ENCODE measurements around the gene MAGEB16.

MAGEB16 gene

DNA sequence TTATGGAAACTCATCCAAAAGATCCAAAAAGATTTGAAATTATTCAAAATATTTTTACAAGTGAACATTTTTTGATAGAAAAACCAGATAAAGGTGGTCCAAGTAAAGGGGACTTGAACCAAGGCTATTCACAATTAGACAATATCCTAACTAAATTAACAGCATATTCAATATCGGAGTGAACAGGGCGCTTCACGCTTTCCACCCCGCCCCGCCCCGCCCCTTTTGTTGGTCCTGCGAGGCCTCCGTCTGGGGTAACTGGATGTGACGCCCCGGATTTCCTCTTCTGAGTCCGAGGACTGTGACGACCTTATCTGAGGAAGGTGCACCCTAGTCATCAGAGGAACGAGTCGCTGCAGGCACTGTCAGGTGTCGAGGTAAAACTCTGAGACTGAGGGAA lies at the start of gene MAGEB16:
MAGEB16 (plus strand) TSS at position 301 of the 400 bp plus-strand sequence. CDS start 3,855 bp downstream, outside the sequence.
- no peak for DNase-seq (ENCODE audit: low read depth in 2 of 2)

DNA sequence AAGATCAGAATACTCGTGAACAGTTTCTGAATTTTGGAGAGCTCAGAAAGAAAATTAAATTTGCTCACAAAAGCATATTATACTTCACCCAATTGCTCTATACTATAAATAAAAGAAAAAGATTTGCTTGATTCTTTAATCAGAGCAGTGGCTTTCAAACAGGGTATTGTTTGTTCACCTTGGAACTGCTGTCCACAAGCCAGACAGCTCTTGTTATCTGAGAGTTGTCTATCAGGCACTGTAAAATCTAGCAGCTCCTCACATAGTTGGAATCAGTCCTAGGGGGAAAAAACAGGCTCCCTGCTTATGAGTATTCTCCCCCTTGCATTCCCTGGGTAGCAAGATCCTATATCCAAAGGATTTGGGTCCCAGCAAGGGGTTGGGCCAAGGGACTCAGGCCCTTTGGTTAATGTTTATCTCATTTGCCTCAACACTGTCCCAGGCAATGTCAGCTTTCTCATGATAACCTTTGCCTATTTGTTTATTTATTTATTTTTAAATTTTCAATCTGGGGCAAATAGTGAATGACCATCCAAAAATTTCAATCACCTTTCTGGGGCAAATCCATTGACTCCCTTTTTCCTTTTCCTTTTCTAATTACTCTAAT lies 24.1 kb upstream of the MAGEB16 start:
- no peak for DNase-seq (ENCODE audit: low read depth in 2 of 2)

GRCh38 chrX:35785075-35785474 lies 13.1 kb upstream of the MAGEB16 start:
- no peak for DNase-seq (ENCODE audit: low read depth in 2 of 2)

- no peak for DNase-seq (ENCODE audit: low read depth in 2 of 2)
Observed at GRCh38 chrX:35786271-35786670, 11.9 kb upstream of the MAGEB16 start.

- DNase-seq (ENCODE audit: low read depth in 2 of 2) = no peak
Observed at GRCh38 chrX:35787867-35788266, 10.3 kb upstream of the MAGEB16 start.

GRCh38 chrX:35800474-35800873 lies 2.3 kb downstream of the MAGEB16 start:
- DNase-seq (ENCODE audit: low read depth in 2 of 2) = no peak

GRCh38 chrX:35809781-35810180 lies 11.6 kb downstream of the MAGEB16 start:
- DNase-seq (ENCODE audit: low read depth in 2 of 2) = no peak

DNA sequence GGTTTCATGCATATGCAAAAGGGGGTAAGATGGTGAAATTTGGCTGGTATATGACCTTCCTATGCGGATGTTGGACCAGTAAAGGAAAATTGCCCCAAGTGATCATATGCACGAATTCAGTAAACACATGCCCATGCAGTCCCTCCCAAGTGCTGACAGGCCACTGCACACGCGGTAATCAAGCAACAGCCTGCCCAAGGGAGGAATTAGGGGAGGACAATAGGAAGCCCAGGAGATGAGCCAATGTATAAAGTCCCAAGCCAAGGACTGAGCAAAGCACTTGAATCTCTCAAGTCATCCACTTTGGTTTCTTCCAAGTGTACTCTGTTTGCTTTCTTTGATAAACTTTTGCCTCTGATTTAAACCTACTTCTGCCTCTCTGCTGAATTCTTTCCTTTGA lies 21.1 kb downstream of the MAGEB16 start:
- no peak for DNase-seq (ENCODE audit: low read depth in 2 of 2)

- DNase-seq (ENCODE audit: low read depth in 2 of 2) = no peak
Observed at GRCh38 chrX:35826503-35826902, 28.4 kb downstream of the MAGEB16 start.

GRCh38 chrX:35829501-35829900 lies 31.4 kb downstream of the MAGEB16 start:
- DNase-seq (ENCODE audit: low read depth in 2 of 2) = no peak

DNA sequence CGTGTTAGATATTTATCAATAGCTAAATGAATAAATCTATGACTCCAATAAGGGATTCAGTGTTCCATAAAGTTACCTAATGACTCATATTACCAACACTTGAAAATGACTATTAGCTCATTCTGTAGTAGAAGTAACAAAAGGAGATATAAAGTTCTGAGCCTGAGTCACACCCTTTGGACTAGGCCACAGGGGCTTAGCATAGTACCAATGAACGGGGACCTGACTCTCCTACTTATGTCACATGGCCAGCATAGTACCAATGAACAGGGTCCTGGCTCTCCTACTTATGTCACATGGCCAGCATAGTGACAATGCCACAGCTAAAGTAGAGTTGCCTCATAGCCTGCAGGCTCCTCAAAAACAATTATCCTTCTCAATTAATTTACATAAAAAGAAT lies 43.7 kb downstream of the MAGEB16 start:
- no peak for DNase-seq (ENCODE audit: low read depth in 2 of 2)

DNA sequence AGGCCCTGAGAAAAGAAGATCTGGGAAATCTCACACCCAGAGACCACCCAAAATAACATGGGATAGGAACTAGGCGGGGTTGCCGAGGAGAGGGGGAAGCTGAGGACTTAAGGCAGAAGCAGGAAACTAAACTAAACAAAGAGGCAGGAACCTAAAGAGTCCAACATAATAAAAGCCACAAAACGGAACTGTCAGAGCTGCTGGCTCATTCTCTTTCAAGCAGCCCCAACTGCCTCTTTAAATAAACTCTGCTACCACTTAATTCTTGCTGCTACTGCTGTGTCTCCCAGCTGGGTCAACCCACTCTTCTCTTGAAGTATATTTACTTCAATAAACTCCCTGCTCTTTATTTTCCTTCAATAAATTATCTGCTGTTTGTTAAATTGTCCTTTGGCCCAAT lies 44.5 kb downstream of the MAGEB16 start:
- no peak for DNase-seq (ENCODE audit: low read depth in 2 of 2)

GRCh38 chrX:35847736-35848135 lies 49.6 kb downstream of the MAGEB16 start:
- no peak for DNase-seq (ENCODE audit: low read depth in 2 of 2)
